PFSK-1 (cell line): Measurements from ENCODE around the gene CCDC102A.

ENCODE experiments used
- POLR2AphosphoS5 ChIP-seq: IDR thresholded peaks from 2 replicates; pipeline ENCODE4 v1.6.1; 2012; ENCODE audit warnings: low read depth, mild to moderate bottlenecking, control low read depth, low read length, moderate library complexity
- SIN3A ChIP-seq: IDR thresholded peaks from 2 replicates; pipeline ENCODE4 v1.6.1; 2012; ENCODE audit warnings: mild to moderate bottlenecking, low read length, moderate library complexity, borderline replicate concordance; ENCODE audit not compliant: insufficient read depth

GRCh38 chr16:57574086-57574485 is 37.7 kb upstream of the CCDC102A start:
- no peak for TF ChIP-seq SIN3A
- TF ChIP-seq POLR2AphosphoS5, result no peak
